NCI-H748 (cell line): Measurements from ENCODE around the gene LIMS3.
"Not testable (repeated sequence)": the region's sequence is repeated elsewhere in the genome, so short reads cannot be mapped to it uniquely, and the experiment has no call there.

Experiments
- DNase-seq: peaks from one replicate; lab custom pipeline; 2025; ENCODE audit not compliant: unreplicated experiment; lab: John Stamatoyannopoulos, UW

LIMS3 gene

DNA sequence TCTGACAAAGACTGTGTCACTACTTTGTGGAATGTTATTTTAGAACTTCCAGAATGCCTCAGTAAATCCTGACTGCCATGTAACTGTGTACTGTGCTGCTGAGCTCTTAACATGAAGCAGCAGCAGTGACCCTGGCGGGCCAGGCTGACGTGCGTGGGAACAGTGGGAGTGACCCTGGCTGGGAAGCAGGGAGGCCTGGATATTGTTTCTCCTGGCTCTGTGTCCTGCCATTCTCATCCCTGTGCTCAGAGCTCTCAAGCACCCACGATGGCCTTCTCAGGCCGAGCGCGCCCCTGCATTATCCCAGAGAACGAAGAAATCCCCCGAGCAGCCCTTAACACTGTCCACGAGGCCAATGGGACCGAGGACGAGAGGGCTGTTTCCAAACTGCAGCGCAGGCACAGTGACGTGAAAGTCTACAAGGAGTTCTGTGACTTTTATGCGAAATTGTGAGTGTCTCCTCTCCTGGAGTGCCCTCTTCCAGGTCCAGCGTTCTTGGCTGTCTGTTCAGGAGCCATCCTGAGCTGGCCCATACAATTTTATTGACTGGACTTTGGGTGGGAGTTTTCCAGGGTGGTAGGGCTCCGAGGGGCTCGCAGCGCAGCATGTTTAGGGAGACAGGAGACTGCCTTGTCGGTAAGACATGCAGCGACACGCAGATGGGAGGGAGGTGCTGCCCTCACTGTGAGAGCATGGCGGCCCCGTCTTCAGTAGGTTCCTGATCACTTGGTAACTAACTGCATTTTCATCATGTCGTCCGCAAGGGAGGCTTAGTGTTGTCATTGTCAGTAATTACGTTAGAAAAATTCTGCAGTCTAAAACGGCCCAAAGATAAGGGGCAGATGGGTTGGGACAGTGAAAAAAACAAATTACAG is at the start of gene LIMS3:
TSS of gene LIMS3 (plus strand) at position 227 of the 875 bp plus-strand sequence. CDS start at position 268, 41 bp downstream.
- DNase-seq: not testable (repeated sequence)

DNA sequence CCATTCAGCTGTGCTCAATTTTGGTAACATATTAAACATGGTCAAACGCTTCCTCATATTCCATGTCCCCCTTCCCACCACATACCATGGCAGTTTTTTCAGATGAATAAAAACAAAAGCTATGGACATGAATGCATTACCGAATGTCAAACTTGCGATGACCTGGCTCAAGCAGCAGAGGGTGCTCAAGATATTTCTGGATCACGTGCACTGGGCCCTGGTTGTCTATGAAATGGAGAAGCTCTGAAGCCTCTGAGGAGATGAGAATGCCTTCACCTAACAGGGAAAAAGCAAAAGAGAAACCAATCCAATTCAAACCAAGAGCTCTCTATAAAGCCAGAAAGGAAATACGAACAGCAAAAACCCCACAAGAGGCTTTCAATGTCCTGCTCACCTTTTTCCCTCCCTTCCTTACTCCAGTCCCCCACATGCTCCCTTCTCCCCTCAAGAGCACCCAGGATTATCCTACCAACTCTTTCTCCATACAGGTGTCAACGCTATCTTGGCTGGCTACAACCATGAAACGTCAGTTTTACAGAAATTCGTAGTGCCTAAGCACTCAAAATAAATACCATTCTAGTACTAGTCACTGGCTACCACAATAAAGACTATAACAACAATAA is 27.2 kb upstream of the LIMS3 start:
- not testable (repeated sequence) for DNase-seq

DNA sequence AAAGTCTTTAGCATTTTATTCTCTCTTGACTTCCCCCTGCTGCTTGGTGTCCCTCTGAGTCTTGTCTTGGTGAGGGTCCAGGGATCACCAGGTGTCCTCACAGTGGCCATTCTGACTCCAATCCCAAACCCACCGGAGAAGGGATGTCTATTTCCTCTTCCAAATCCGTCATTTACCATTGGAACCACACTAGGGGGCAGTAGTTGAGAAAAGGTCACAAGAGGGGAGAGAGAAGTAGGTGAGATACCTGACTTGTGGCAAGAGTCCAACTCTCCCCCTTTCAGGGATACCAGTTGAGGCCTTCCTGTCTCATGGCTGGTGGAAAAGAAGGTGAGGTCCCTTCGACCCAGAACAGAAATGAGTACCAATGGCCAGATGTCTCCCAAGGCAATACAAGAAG is 21.9 kb upstream of the LIMS3 start:
- DNase-seq: not testable (repeated sequence)

- DNase-seq: not testable (repeated sequence)
Observed at GRCh38 chr2:109882112-109882511, 16.4 kb upstream of the LIMS3 start.

DNA sequence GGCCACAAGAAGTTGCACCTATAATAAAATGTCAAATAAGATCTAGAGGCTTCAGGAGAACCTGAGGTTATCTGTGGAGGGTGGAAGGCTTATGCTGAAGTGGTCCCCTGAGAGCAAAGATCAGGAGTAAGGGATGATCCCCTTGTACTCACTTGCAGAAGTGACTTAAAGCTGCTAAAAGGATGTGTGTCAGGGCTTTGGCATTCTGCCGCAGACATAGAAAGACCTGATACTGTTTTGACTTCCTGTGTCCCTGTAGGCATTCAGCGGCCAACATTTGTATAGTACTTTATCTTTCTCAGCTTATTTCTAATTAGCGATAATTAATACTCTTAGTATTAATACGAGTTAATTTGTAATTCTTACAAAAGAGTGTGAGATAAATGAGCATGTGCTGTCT is 10.1 kb upstream of the LIMS3 start:
- DNase-seq: not testable (repeated sequence)

GRCh38 chr2:109889909-109890308 is 8.6 kb upstream of the LIMS3 start:
- DNase-seq: not testable (repeated sequence)

DNA sequence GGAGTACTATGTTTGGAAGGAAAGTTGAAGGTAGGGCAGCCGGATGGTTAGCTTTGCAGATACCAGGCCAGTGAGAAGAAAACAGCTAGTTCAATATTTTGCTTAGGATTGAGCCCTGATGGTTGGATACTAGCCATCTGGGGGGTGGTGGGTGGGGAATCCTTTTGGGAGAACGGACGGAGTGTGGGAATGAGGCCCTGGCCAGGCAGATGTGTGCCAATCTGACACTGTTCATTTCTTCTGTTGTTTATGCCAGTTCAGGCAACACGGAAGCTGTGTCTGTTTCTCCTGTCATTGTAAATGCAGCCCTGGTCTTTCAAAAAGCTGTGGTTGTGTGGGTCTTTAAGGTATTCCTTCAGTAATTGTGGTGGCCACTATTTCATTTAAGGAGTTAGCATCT is 7.5 kb upstream of the LIMS3 start:
- not testable (repeated sequence) for DNase-seq

GRCh38 chr2:109893736-109894135 is 4.8 kb upstream of the LIMS3 start:
- DNase-seq: not testable (repeated sequence)

DNA sequence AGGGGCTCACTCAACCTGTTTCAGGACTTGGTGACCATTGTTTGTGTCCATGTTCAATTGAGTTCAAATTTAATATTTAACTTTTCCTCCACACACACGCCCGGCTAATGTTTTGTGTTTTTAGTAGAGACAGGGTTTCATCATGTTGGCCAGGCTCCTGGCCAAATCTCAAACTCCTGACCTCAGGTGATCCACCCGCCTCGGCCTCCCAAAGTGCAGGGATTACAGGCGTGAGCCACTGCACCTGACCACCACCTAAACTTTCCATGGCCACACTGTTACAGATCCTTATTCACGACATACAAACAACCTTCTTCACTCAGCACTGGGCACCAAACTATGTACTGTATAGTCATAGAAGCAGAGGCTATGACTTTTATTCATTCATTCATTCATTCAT is 4.3 kb upstream of the LIMS3 start:
- not testable (repeated sequence) for DNase-seq

DNA sequence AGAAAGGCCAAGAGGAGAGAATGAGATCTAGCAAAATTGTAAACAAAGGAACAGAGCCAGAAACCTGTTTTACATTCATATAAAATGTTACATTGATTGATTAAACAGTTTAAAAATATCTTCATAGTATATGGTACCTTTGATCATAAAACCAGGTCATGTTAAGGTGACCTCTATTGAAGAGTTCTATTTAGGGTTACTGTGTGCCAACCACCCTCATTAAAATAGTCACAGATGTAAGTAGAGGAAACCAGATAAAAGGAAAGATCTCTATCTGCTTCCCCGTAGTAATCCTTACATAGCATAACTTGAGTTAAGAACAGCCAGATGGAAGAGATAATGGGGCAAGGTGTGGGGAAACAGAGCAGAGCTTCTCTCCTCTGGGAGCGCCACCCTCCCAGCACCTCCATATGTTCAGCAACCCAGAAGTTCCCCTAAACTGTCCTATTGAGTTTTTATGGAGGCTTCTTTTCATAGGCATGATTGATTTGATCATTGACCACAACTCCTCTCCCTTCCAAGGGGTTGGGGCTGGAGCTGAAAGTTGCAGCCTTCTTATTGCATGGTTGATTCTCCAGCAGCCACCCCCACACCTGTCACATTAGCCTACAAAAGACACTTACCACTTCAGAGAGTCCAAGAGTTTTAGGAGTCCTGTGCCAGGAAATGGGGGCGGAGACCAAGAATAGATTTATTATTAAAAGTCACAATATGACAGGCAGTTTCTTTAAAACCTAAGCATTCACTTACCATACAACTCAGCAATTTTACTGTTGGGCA is 3.2 kb upstream of the LIMS3 start:
- not testable (repeated sequence) for DNase-seq

GRCh38 chr2:109896212-109896611 is 2.3 kb upstream of the LIMS3 start:
- DNase-seq: not testable (repeated sequence)

DNA sequence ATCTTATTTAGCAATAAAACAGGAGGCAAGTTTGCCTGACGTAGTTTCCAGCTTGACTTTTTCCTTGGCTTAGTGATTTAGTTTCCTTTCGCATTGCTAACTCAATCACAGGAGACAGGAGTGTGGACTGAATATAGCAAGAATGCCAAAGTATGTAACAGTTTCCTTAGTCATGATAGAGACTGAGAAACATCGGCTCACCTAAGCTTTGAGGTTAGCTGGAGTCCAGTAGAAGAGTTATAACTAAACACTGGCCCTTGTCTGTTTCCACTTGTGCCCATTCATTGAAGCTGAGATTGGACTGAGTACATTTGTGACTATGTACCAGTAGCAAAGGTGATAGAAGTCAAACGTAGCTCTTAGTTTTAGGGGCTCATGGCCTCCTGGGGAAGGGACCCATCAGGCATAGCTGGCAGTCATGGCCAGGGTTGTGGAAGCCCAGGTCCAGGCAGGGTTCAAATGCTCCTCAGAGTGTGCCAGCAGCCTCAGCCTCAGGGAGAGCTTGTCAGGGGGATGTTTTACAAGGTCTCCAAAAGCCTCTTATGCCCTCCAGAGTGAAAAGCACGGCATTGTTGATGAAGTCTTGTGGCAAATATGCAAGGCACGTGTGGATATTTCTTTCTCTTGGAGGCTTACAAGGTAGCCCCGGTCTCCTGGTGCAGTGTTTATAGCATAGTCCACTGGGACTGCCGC is 573 bp upstream of the LIMS3 start:
- not testable (repeated sequence) for DNase-seq

GRCh38 chr2:109905796-109906195 is 7.3 kb downstream of the LIMS3 start:
- DNase-seq: not testable (repeated sequence)

DNA sequence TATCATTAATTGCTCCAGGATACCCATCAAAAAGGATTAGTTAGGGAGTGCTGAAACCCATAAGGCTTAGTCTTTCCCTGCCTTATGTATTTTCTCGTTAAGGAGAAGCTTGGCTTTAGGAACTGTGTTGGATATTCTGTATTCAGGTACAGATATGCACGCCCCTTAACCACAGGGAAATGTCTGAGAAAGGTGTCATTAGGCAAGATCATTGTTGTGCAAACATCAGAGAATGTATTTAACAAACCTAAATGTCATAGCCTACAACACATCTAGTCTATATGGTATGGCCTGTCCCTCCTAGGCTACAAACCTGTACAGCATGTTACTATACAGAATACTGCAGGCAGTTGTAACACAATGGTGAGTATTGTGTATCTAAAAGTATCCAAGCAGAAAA is 10.1 kb downstream of the LIMS3 start:
- not testable (repeated sequence) for DNase-seq

GRCh38 chr2:109910789-109911188 is 12.3 kb downstream of the LIMS3 start:
- DNase-seq: not testable (repeated sequence)

DNA sequence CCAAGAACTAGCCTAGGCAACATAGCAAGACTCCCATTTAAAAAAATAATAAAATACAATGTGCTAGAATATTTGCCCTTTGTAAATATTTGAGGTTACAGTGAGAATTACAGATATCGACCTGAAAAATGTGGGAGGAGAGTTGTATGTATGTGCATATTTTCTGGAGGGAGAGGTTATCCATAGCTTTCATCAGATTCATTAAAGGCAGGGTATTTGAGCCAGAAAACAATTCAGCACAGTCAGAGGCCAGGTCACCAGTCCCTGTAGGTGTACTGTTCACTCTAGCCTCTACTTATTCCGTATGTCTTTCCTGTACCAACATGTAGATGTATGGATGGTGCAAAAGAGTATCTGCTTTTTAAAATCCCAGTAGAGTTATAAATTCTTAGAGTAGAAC is 15.4 kb downstream of the LIMS3 start:
- DNase-seq: not testable (repeated sequence)

- DNase-seq: not testable (repeated sequence)
Observed at GRCh38 chr2:109914552-109914951, 16.1 kb downstream of the LIMS3 start.

DNA sequence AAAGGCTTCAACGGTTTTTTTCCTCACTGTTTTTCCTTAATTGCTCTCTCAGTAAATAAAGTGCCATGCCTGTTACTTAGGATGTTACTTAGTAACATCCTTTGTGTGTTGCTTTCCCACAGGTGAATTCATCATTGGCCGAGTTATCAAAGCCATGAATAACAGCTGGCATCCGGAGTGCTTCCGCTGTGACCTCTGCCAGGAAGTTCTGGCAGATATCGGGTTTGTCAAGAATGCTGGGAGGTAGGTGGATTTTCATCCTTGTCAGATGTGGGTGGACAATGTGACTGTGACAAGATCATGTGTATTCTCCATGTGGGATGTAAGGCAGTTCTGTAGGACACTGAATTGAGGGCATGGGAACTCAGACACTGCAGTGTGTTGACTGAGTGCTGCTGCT is 17.3 kb downstream of the LIMS3 start:
- not testable (repeated sequence) for DNase-seq

DNA sequence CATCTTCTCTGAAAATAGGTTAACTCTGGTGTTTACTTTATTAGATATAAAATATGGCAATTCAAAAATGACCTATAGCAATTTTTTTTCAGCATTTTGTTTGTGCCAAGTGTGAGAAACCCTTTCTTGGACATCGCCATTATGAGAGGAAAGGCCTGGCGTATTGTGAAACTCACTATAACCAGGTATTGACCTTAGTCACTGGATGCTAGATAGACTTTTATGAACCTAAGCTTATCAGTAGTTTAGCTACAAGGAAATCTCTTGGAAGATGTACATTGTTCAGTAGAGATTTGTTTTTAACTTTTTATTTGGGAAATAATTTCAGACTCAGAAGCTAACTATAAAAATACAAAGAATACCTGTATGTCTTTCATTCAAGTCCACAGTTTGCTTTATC is 21.7 kb downstream of the LIMS3 start:
- not testable (repeated sequence) for DNase-seq

- not testable (repeated sequence) for DNase-seq
Observed at GRCh38 chr2:109921543-109922384, 23.3 kb downstream of the LIMS3 start.
